ENCODE measurements around the gene IMMP2L. TPM values are rescaled to one million over a fixed set of nuclear protein-coding genes. Genes with fewer than 3 reads are reported as not detected.

IMMP2L gene
- total and polyA plus RNA-seq, 2 of the 13 experiments (the other 11 are each of a cell fraction or from before 2014, with no cell fraction given), result 7.8 to 16.9 TPM

DNA sequence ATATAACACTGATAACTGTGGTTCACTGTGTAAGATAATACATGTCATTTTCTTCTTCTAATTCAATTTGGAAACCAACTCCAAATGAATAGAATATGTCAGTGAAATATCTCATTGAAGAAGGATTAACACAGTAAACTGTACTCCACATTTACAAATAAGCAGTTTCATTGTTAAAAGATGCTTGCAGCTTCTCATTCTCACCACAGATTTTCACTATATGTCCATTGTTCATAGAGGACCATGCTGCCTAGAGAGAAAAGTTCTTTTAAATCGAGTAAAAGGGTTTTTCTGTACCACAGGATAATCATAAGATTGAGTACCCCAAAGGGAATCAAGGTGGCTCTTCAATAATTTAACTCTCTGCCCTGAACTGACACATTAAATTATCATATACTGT lies 305.9 kb downstream of the IMMP2L start (continued):
- no peak for TF ChIP-seq ZMAT3 (CRISPR knock-in tag; conservative IDR thresholded peaks at IDR 0.05)
- no peak for TF ChIP-seq SIN3A (IDR thresholded peaks at IDR 0.05; ENCODE audit: borderline replicate concordance, low read depth, low read length)
- TF ChIP-seq ZNF577 (CRISPR knock-in tag; IDR thresholded peaks at IDR 0.05; ENCODE audit: borderline replicate concordance, low read depth), result no peak

DNA sequence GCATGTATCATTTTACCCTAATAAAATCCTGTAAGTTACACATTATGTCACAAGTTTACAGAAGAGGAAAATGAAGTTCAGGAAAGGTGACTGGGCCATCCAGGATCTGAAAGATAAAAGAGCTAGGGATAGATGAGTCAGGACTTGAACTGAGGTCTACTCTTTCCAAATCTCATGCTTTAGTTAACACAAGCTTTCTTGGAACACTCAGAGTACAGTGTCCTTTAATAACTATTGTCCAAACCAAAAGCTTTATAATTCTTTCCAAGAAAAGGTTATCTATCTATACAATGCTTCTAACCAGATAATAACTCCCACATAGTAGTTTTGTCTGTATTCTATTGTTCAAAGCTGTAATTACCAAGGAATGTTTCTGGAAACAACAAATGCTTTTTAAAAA lies 306.7 kb downstream of the IMMP2L start:
- TF ChIP-seq, protein P1, sequence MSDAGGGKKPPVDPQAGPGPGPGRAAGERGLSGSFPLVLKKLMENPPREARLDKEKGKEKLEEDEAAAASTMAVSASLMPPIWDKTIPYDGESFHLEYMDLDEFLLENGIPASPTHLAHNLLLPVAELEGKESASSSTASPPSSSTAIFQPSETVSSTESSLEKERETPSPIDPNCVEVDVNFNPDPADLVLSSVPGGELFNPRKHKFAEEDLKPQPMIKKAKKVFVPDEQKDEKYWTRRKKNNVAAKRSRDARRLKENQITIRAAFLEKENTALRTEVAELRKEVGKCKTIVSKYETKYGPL (CRISPR knock-in tag; IDR thresholded peaks at IDR 0.05), result no peak
- TF ChIP-seq, protein P2, sequence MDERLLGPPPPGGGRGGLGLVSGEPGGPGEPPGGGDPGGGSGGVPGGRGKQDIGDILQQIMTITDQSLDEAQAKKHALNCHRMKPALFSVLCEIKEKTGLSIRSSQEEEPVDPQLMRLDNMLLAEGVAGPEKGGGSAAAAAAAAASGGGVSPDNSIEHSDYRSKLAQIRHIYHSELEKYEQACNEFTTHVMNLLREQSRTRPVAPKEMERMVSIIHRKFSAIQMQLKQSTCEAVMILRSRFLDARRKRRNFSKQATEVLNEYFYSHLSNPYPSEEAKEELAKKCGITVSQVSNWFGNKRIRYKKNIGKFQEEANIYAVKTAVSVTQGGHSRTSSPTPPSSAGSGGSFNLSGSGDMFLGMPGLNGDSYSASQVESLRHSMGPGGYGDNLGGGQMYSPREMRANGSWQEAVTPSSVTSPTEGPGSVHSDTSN (CRISPR knock-in tag; IDR thresholded peaks at IDR 0.05), result no peak
- TF ChIP-seq ZNF607 (CRISPR knock-in tag; IDR thresholded peaks at IDR 0.05; ENCODE audit: borderline replicate concordance) (no peak), NKX3-1 (CRISPR knock-in tag; IDR thresholded peaks at IDR 0.05) (no peak), RARA (CRISPR knock-in tag; IDR thresholded peaks at IDR 0.05) (peak; percentile 39; the same call in 1 of the 2 replicates), ZBTB42 (CRISPR knock-in tag; IDR thresholded peaks at IDR 0.05) (no peak), ZNF496 (CRISPR knock-in tag; IDR thresholded peaks at IDR 0.05; ENCODE audit: insufficient replicate concordance) (no peak), HMG20B (CRISPR knock-in tag; conservative IDR thresholded peaks at IDR 0.05) (no peak)
- TF ChIP-seq, protein P3, sequence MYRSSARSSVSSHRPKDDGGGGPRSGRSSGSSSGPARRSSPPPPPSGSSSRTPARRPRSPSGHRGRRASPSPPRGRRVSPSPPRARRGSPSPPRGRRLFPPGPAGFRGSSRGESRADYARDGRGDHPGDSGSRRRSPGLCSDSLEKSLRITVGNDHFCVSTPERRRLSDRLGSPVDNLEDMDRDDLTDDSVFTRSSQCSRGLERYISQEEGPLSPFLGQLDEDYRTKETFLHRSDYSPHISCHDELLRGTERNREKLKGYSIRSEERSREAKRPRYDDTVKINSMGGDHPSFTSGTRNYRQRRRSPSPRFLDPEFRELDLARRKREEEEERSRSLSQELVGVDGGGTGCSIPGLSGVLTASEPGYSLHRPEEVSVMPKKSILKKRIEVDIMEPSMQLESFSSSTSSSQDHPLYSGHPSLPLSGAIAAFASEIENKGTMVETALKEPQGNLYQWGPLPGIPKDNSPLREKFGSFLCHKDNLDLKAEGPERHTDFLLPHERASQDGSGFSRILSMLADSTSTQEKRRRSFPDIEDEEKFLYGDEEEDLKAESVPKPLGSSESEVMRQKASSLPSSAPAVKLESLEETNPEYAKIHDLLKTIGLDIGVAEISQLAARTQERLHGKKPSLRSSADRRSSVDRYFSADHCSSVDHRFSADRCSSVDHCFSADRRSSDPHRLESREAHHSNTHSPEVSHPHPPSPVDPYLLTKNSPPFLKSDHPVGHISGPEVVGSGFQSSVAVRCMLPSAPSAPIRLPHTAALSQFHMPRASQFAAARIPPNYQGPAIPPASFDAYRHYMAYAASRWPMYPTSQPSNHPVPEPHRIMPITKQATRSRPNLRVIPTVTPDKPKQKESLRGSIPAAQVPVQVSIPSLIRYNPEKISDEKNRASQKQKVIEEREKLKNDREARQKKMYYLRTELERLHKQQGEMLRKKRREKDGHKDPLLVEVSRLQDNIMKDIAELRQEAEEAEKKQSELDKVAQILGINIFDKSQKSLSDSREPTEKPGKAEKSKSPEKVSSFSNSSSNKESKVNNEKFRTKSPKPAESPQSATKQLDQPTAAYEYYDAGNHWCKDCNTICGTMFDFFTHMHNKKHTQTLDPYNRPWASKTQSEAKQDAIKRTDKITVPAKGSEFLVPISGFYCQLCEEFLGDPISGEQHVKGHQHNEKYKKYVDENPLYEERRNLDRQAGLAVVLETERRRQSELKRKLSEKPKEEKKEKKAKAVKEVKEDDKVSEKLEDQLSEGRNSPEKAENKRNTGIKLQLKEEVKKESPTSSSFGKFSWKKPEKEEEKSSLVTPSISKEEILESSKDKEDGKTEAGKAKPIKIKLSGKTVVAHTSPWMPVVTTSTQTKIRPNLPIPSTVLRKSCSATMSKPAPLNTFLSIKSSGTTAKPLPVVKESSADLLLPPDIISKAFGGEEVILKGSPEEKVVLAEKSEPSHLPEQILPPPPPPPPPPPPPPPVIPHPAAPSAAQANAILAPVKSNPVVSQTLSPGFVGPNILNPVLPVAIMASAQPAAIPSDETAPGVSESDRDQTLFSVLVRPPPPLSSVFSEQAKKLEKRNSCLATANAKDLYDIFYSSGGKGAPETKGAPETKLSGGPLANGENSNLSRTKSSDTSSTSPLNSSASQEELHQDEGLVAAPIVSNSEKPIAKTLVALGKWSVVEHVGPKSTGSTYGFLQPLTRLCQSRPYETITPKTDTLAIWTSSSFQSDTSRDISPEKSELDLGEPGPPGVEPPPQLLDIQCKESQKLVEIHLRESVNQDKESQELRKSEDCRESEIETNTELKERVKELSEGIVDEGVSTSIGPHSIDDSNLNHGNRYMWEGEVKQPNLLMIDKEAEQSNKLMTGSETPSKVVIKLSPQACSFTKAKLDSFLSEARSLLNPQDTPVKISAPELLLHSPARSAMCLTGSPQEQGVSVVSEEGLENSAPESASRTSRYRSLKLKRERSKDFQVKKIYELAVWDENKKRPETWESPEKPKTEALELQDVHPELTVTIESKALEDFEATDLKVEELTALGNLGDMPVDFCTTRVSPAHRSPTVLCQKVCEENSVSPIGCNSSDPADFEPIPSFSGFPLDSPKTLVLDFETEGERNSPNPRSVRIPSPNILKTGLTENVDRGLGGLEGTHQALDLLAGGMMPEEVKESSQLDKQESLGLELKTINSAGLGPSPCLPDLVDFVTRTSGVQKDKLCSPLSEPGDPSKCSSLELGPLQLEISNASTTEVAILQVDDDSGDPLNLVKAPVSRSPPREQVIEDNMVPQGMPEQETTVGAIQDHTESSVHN (CRISPR knock-in tag; IDR thresholded peaks at IDR 0.05), result no peak
- Histone ChIP-seq H3K27ac (ENCODE audit: extremely low read length, insufficient read depth, low read length) (no peak overlapping the region), H3K4me3 (replicated peaks in 1 of 3; ENCODE audit: insufficient read depth in 1 of 3, low read depth in 2 of 3, low read length in 3 of 3) (no peak overlapping the region), H4K20me1 (ENCODE audit: insufficient read depth, low read length) (no peaks in the 10 kb centered on the region), H3K4me2 (ENCODE audit: low read depth, low read length) (no peak overlapping the region), H3K36me3 (replicated peaks in 1 of 2; ENCODE audit: control insufficient read depth in 1 of 2, insufficient read depth in 2 of 2, low read length in 2 of 2) (no peaks in the 10 kb centered on the region), H3K9me3 (ENCODE audit: low read length) (no peaks in the 10 kb centered on the region), H3K27me3 (ENCODE audit: control insufficient read depth in 1 of 2, insufficient read depth in 2 of 2, low read length in 2 of 2) (no peaks in the 10 kb centered on the region), H3K79me2 (ENCODE audit: insufficient read depth, low read length) (no peaks in the 10 kb centered on the region), H3K9ac (ENCODE audit: insufficient read depth, low read depth, low read length) (no peak overlapping the region), H3K4me1 (ENCODE audit: insufficient read depth, low read length) (peaks cover 11% of the 10 kb centered on the region; the same call in 1 of the 2 replicates), H2AFZ (ENCODE audit: low read length) (no peak overlapping the region)
- ATAC-seq, result no peak
- ChIA-PET CTCF (ENCODE audit: low intra/inter-chr PET ratio, low total read pairs) (no interaction called here), POLR2A (no interaction called here)
- in situ Hi-C loops (cut with HindIII; ENCODE audit: extremely low pct_ligation_motif_present, low pct_unique_long_range_greater_than_20kb), result no loop called here
- BruUV-seq (replicated peaks), result no TSS peak
- intact Hi-C loops (cut with micrococcal nuclease; ENCODE audit: unreplicated experiment), result no loop called here
- no peak for FAIRE-seq
- DNase-seq (ENCODE audit: low spot score), result no peak

Data from HepG2 (cell line).